HEK293 (cell line): ENCODE data around the gene SPIN4.
"Not testable (repeated sequence)": the region's sequence is repeated elsewhere in the genome, so short reads cannot be mapped to it uniquely, and the experiment has no call there.

Experiments
- CTCF ChIA-PET: fragments of 350-600 bp; formaldehyde crosslinking; extraction: SDS; loops from one replicate; lab custom pipeline; 2021; ENCODE audit warnings: antibody characterized with exemption; lab: Yijun Ruan, JAX
- POLR2A ChIA-PET: fragments of 300-600 bp; formaldehyde crosslinking; extraction: SDS; loops from one replicate; lab custom pipeline; 2020; ENCODE audit warnings: antibody characterized with exemption, inconsistent platforms; lab: Yijun Ruan, JAX
- H3K27ac ChIP-seq: fragments of 200-500 bp; sonication (Bioruptor generic); 2 replicates; pipeline ENCODE4 v1.5.1; 2014; ENCODE audit warnings: low read depth, low read length, control low read depth, inconsistent platforms; ENCODE audit errors: extremely low read depth
- H3K36me3 ChIP-seq, 2 experiments: fragments of 200-500 bp in 1 of 2; sonication (Bioruptor generic) in 1 of 2; 1 replicate in 1 of 2; 2 replicates in 1 of 2; pipeline ENCODE4 v1.5.1; 2014 to 2017; ENCODE audit warnings: inconsistent platforms in 2 of 2, low read length in 2 of 2; ENCODE audit not compliant: control insufficient read depth in 2 of 2, insufficient read depth in 1 of 2
- H3K4me1 ChIP-seq: fragments of 200-500 bp; sonication (Bioruptor generic); 2 replicates; pipeline ENCODE4 v1.5.1; 2014; ENCODE audit warnings: mild to moderate bottlenecking, low read length, inconsistent platforms; ENCODE audit not compliant: control insufficient read depth, insufficient read depth
- H3K4me3 ChIP-seq: 2 replicates; pipeline ENCODE4 v1.5.1; 2011; ENCODE audit warnings: low read depth, mild to moderate bottlenecking, control low read depth, low read length, moderate library complexity
- H3K9me3 ChIP-seq: fragments of 200-500 bp; sonication (Bioruptor generic); 2 replicates; pipeline ENCODE4 v1.5.1; 2014; ENCODE audit warnings: low read depth, low read length, inconsistent platforms; ENCODE audit not compliant: control insufficient read depth, insufficient read depth
- ATF2 ChIP-seq: fragments of 450-650 bp; formaldehyde crosslinking; IDR thresholded peaks from 2 replicates; pipeline ENCODE4 v1.5.1; 2016; ENCODE audit warnings: missing biosample characterization, missing genetic modification characterization, low read depth
- CTCF ChIP-seq: fragments of 450-650 bp; formaldehyde crosslinking; IDR thresholded peaks from 2 replicates; pipeline ENCODE4 v1.5.1; 2016; ENCODE audit warnings: missing biosample characterization, missing genetic modification characterization
- MZF1 ChIP-seq: fragments of 450-650 bp; formaldehyde crosslinking; IDR thresholded peaks from 2 replicates; pipeline ENCODE4 v1.5.1; 2017; ENCODE audit warnings: missing biosample characterization, missing genetic modification characterization, borderline replicate concordance
- OSR2 ChIP-seq: fragments of 450-650 bp; formaldehyde crosslinking; IDR thresholded peaks from 2 replicates; pipeline ENCODE4 v1.5.1; 2016; ENCODE audit warnings: missing biosample characterization, missing genetic modification characterization
- PATZ1 ChIP-seq: fragments of 450-650 bp; formaldehyde crosslinking; IDR thresholded peaks from 2 replicates; pipeline ENCODE4 v1.5.1; 2016; ENCODE audit warnings: missing biosample characterization, missing genetic modification characterization
- ZBTB49 ChIP-seq: fragments of 450-650 bp; formaldehyde crosslinking; IDR thresholded peaks from 2 replicates; pipeline ENCODE4 v1.5.1; 2016; ENCODE audit warnings: missing biosample characterization, missing genetic modification characterization, low read depth
- ZNF133 ChIP-seq: fragments of 450-650 bp; formaldehyde crosslinking; IDR thresholded peaks from 2 replicates; pipeline ENCODE4 v1.5.1; 2016; ENCODE audit warnings: missing biosample characterization, missing genetic modification characterization
- ZNF174 ChIP-seq: fragments of 450-650 bp; formaldehyde crosslinking; IDR thresholded peaks from 2 replicates; pipeline ENCODE4 v1.5.0; 2017; ENCODE audit warnings: missing biosample characterization, mild to moderate bottlenecking, missing genetic modification characterization
- ZNF223 ChIP-seq: fragments of 450-650 bp; formaldehyde crosslinking; IDR thresholded peaks from 2 replicates; pipeline ENCODE4 v1.5.1; 2016; ENCODE audit warnings: missing biosample characterization, missing genetic modification characterization
- ZNF24 ChIP-seq: fragments of 450-650 bp; formaldehyde crosslinking; IDR thresholded peaks from 2 replicates; pipeline ENCODE4 v1.5.1; 2016; ENCODE audit warnings: missing biosample characterization, missing genetic modification characterization
- ZNF350 ChIP-seq: fragments of 450-650 bp; formaldehyde crosslinking; IDR thresholded peaks from 2 replicates; pipeline ENCODE4 v1.5.0; 2017; ENCODE audit warnings: missing biosample characterization, mild to moderate bottlenecking, missing genetic modification characterization
- ZNF394 ChIP-seq: fragments of 450-650 bp; formaldehyde crosslinking; IDR thresholded peaks from 2 replicates; pipeline ENCODE4 v1.5.1; 2016; ENCODE audit warnings: missing biosample characterization, missing genetic modification characterization, mild to moderate bottlenecking, moderate library complexity, borderline replicate concordance
- ZNF645 ChIP-seq: fragments of 450-650 bp; formaldehyde crosslinking; IDR thresholded peaks from 2 replicates; pipeline ENCODE4; 2016; ENCODE audit warnings: missing biosample characterization, missing genetic modification characterization
- ZNF670 ChIP-seq: fragments of 450-650 bp; formaldehyde crosslinking; IDR thresholded peaks from 2 replicates; pipeline ENCODE4 v1.5.1; 2016; ENCODE audit warnings: missing biosample characterization, missing genetic modification characterization, low read depth
- ZNF843 ChIP-seq: fragments of 450-650 bp; formaldehyde crosslinking; IDR thresholded peaks from 2 replicates; pipeline ENCODE4 v1.5.1; 2016; ENCODE audit warnings: missing biosample characterization, missing genetic modification characterization
- ZSCAN4 ChIP-seq: fragments of 450-650 bp; formaldehyde crosslinking; IDR thresholded peaks from 2 replicates; pipeline ENCODE4 v1.5.1; 2017; ENCODE audit warnings: missing biosample characterization, missing genetic modification characterization

SPIN4 gene

GRCh38 chrX:63394872-63395271, 43.7 kb upstream of the SPIN4 start (continued):
- TF ChIP-seq PATZ1 (tag by site-specific recombination) (no peak), ZNF174 (tag by site-specific recombination) (no peak), ZNF24 (tag by site-specific recombination) (no peak), ATF2 (tag by site-specific recombination) (no peak), ZNF843 (tag by site-specific recombination) (no peak), OSR2 (tag by site-specific recombination) (no peak), MZF1 (tag by site-specific recombination) (no peak), ZNF133 (no peak)

- POLR2A ChIA-PET, H3K9me3 ChIP-seq, CTCF ChIA-PET, H3K36me3 ChIP-seq, H3K4me1 ChIP-seq, H3K4me3 ChIP-seq, H3K27ac ChIP-seq: not testable (repeated sequence)
These were observed 42.0 kb upstream of the SPIN4 start for GRCh38 chrX:63393094-63393493.

GRCh38 chrX:63387411-63387810, 36.3 kb upstream of the SPIN4 start:
- H3K27ac ChIP-seq = no peak overlapping the region
- POLR2A ChIA-PET = no interaction called here
- H3K9me3 ChIP-seq = no peaks in the 10 kb centered on the region; the same call in 1 of the 2 replicates
- no peaks in the 10 kb centered on the region for H3K4me1 ChIP-seq
- no peak for TF ChIP-seq ZNF223 (tag by site-specific recombination)
- TF ChIP-seq ZBTB49 = no peak
- TF ChIP-seq ZNF394 (tag by site-specific recombination) = no peak
- TF ChIP-seq ZNF670 (tag by site-specific recombination) = no peak
- TF ChIP-seq ZNF645 (tag by site-specific recombination) = no peak
- no peak for TF ChIP-seq ZSCAN4 (tag by site-specific recombination)
- no peak for TF ChIP-seq CTCF (tag by site-specific recombination)
- no peak for TF ChIP-seq ZNF350 (tag by site-specific recombination)
- TF ChIP-seq, all 188 proteins: peak for 0
- no peaks in the 10 kb centered on the region for H3K36me3 ChIP-seq
- no peak overlapping the region for H3K4me3 ChIP-seq
- CTCF ChIA-PET = no interaction called here

- POLR2A ChIA-PET, H3K4me1 ChIP-seq, H3K27ac ChIP-seq, H3K36me3 ChIP-seq, H3K9me3 ChIP-seq, H3K4me3 ChIP-seq: not testable (repeated sequence)
- CTCF ChIA-PET = interaction anchor here (0.7 kb wide), 1 partner anchor 13 kb away, joined by 5 read pairs; no protein-coding TSS in a partner anchor
These were observed 33.1 kb upstream of the SPIN4 start for GRCh38 chrX:63384263-63384662.
